ENCODE results near the gene PRDM1.
A peak's percentile ranks its signal among the peaks of the same experiment; 100 is the strongest.

The PRDM1 gene

GRCh38 chr6:106070636-106071035, 15.5 kb upstream of the PRDM1 start:
- Histone ChIP-seq H3K4me1 (ENCODE audit: control insufficient read depth, insufficient read depth, low read length) (no peaks in the 10 kb centered on the region), H3K9me3 (ENCODE audit: control insufficient read depth, insufficient read depth, low read length) (no peaks in the 10 kb centered on the region), H3K4me3 (ENCODE audit: low read depth, low read length) (no peak overlapping the region), H3K9ac (ENCODE audit: low read depth, low read length) (no peak overlapping the region), H3K36me3 (ENCODE audit: control insufficient read depth, insufficient read depth, low read length) (no peaks in the 10 kb centered on the region), H3K27me3 (ENCODE audit: control insufficient read depth, insufficient read depth, low read length) (no peaks in the 10 kb centered on the region), H3K27ac (ENCODE audit: low read depth, low read length) (no peak overlapping the region)

GRCh38 chr6:106072501-106073090, 13.5 kb upstream of the PRDM1 start:
- Histone ChIP-seq H3K27me3 (ENCODE audit: control insufficient read depth, insufficient read depth, low read length) (no peaks in the 10 kb centered on the region), H3K9me3 (ENCODE audit: control insufficient read depth, insufficient read depth, low read length) (no peaks in the 10 kb centered on the region), H3K9ac (ENCODE audit: low read depth, low read length) (no peak overlapping the region), H3K4me3 (ENCODE audit: low read depth, low read length) (no peak overlapping the region), H3K36me3 (ENCODE audit: control insufficient read depth, insufficient read depth, low read length) (no peaks in the 10 kb centered on the region), H3K4me1 (ENCODE audit: control insufficient read depth, insufficient read depth, low read length) (no peaks in the 10 kb centered on the region), H3K27ac (ENCODE audit: low read depth, low read length) (no peak overlapping the region)

GRCh38 chr6:106074146-106074545, 12.0 kb upstream of the PRDM1 start:
- Histone ChIP-seq H3K27ac (ENCODE audit: low read depth, low read length) (no peak overlapping the region), H3K36me3 (ENCODE audit: control insufficient read depth, insufficient read depth, low read length) (no peaks in the 10 kb centered on the region), H3K4me3 (ENCODE audit: low read depth, low read length) (no peak overlapping the region), H3K4me1 (ENCODE audit: control insufficient read depth, insufficient read depth, low read length) (no peaks in the 10 kb centered on the region), H3K27me3 (ENCODE audit: control insufficient read depth, insufficient read depth, low read length) (no peaks in the 10 kb centered on the region), H3K9ac (ENCODE audit: low read depth, low read length) (no peak overlapping the region), H3K9me3 (ENCODE audit: control insufficient read depth, insufficient read depth, low read length) (no peaks in the 10 kb centered on the region)

GRCh38 chr6:106076139-106076538, 10.0 kb upstream of the PRDM1 start:
- Histone ChIP-seq H3K4me1 (ENCODE audit: control insufficient read depth, insufficient read depth, low read length) (peaks cover 8% of the 10 kb centered on the region), H3K27ac (ENCODE audit: low read depth, low read length) (no peak overlapping the region), H3K9me3 (ENCODE audit: control insufficient read depth, insufficient read depth, low read length) (no peaks in the 10 kb centered on the region), H3K9ac (ENCODE audit: low read depth, low read length) (no peak overlapping the region), H3K27me3 (ENCODE audit: control insufficient read depth, insufficient read depth, low read length) (0 out of 2 replicates have a peak, but pooled peaks cover 6% of the 10 kb centered on the region), H3K4me3 (ENCODE audit: low read depth, low read length) (no peak overlapping the region), H3K36me3 (ENCODE audit: control insufficient read depth, insufficient read depth, low read length) (no peaks in the 10 kb centered on the region)

- Histone ChIP-seq H3K27ac (ENCODE audit: low read depth, low read length) (no peak overlapping the region), H3K36me3 (ENCODE audit: control insufficient read depth, insufficient read depth, low read length) (no peaks in the 10 kb centered on the region), H3K9me3 (ENCODE audit: control insufficient read depth, insufficient read depth, low read length) (no peaks in the 10 kb centered on the region)
Measured at GRCh38 chr6:106077170-106077569, 9.0 kb upstream of the PRDM1 start.

GRCh38 chr6:106077881-106078280, 8.3 kb upstream of the PRDM1 start:
- Histone ChIP-seq H3K9ac (ENCODE audit: low read depth, low read length) (no peak overlapping the region), H3K4me1 (ENCODE audit: control insufficient read depth, insufficient read depth, low read length) (peaks cover 8% of the 10 kb centered on the region), H3K27ac (ENCODE audit: low read depth, low read length) (no peak overlapping the region), H3K27me3 (ENCODE audit: control insufficient read depth, insufficient read depth, low read length) (0 out of 2 replicates have a peak, but pooled peaks cover 6% of the 10 kb centered on the region), H3K9me3 (ENCODE audit: control insufficient read depth, insufficient read depth, low read length) (no peaks in the 10 kb centered on the region), H3K4me3 (ENCODE audit: low read depth, low read length) (no peak overlapping the region), H3K36me3 (ENCODE audit: control insufficient read depth, insufficient read depth, low read length) (no peaks in the 10 kb centered on the region)

More at GRCh38 chr6:106077170-106077569, 9.0 kb upstream of the PRDM1 start:
- Histone ChIP-seq H3K4me1 (ENCODE audit: control insufficient read depth, insufficient read depth, low read length) (peaks cover 8% of the 10 kb centered on the region), H3K4me3 (ENCODE audit: low read depth, low read length) (no peak overlapping the region), H3K27me3 (ENCODE audit: control insufficient read depth, insufficient read depth, low read length) (0 out of 2 replicates have a peak, but pooled peaks cover 6% of the 10 kb centered on the region), H3K9ac (ENCODE audit: low read depth, low read length) (no peak overlapping the region)

- Histone ChIP-seq H3K4me1 (ENCODE audit: control insufficient read depth, insufficient read depth, low read length) (peaks cover 16% of the 10 kb centered on the region), H3K9me3 (ENCODE audit: control insufficient read depth, insufficient read depth, low read length) (no peaks in the 10 kb centered on the region), H3K27ac (ENCODE audit: low read depth, low read length) (peak overlapping the region; percentile 5), H3K9ac (ENCODE audit: low read depth, low read length) (no peak overlapping the region), H3K4me3 (ENCODE audit: low read depth, low read length) (no peak overlapping the region), H3K36me3 (ENCODE audit: control insufficient read depth, insufficient read depth, low read length) (no peaks in the 10 kb centered on the region), H3K27me3 (ENCODE audit: control insufficient read depth, insufficient read depth, low read length) (peaks cover 9% of the 10 kb centered on the region; the same call in 1 of the 2 replicates)
Measured at GRCh38 chr6:106079961-106080762, 6.0 kb upstream of the PRDM1 start.

- H3K36me3 ChIP-seq (ENCODE audit: control insufficient read depth, insufficient read depth, low read length): no peaks in the 10 kb centered on the region
- H3K9ac ChIP-seq (ENCODE audit: low read depth, low read length): no peak overlapping the region
- peaks cover 21% of the 10 kb centered on the region for H3K4me1 ChIP-seq (ENCODE audit: control insufficient read depth, insufficient read depth, low read length)
- peaks cover 15% of the 10 kb centered on the region for H3K27me3 ChIP-seq (ENCODE audit: control insufficient read depth, insufficient read depth, low read length)
- H3K9me3 ChIP-seq (ENCODE audit: control insufficient read depth, insufficient read depth, low read length): no peaks in the 10 kb centered on the region
- peak overlapping the region; percentile 5 for H3K27ac ChIP-seq (ENCODE audit: low read depth, low read length)
- no peak overlapping the region for H3K4me3 ChIP-seq (ENCODE audit: low read depth, low read length)
Measured at GRCh38 chr6:106080763-106081095, 5.4 kb upstream of the PRDM1 start.

GRCh38 chr6:106081715-106082114, 4.4 kb upstream of the PRDM1 start:
- no peak overlapping the region for H3K27ac ChIP-seq (ENCODE audit: low read depth, low read length)
- H3K4me3 ChIP-seq (ENCODE audit: low read depth, low read length): no peak overlapping the region
- no peak overlapping the region for H3K9ac ChIP-seq (ENCODE audit: low read depth, low read length)
- no peaks in the 10 kb centered on the region for H3K9me3 ChIP-seq (ENCODE audit: control insufficient read depth, insufficient read depth, low read length)
- peaks cover 24% of the 10 kb centered on the region for H3K4me1 ChIP-seq (ENCODE audit: control insufficient read depth, insufficient read depth, low read length)
- H3K36me3 ChIP-seq (ENCODE audit: control insufficient read depth, insufficient read depth, low read length): no peaks in the 10 kb centered on the region
- peaks cover 25% of the 10 kb centered on the region for H3K27me3 ChIP-seq (ENCODE audit: control insufficient read depth, insufficient read depth, low read length)

- peaks cover 36% of the 10 kb centered on the region for H3K27me3 ChIP-seq (ENCODE audit: control insufficient read depth, insufficient read depth, low read length)
- no peak overlapping the region for H3K27ac ChIP-seq (ENCODE audit: low read depth, low read length)
- no peak overlapping the region for H3K9ac ChIP-seq (ENCODE audit: low read depth, low read length)
- H3K36me3 ChIP-seq (ENCODE audit: control insufficient read depth, insufficient read depth, low read length): no peaks in the 10 kb centered on the region
- peaks cover 36% of the 10 kb centered on the region for H3K4me1 ChIP-seq (ENCODE audit: control insufficient read depth, insufficient read depth, low read length)
- no peak overlapping the region for H3K4me3 ChIP-seq (ENCODE audit: low read depth, low read length)
- H3K9me3 ChIP-seq (ENCODE audit: control insufficient read depth, insufficient read depth, low read length): no peaks in the 10 kb centered on the region
Measured at GRCh38 chr6:106082735-106083398, 3.3 kb upstream of the PRDM1 start.

GRCh38 chr6:106083618-106084017, 2.5 kb upstream of the PRDM1 start:
- Histone ChIP-seq H3K27me3 (ENCODE audit: control insufficient read depth, insufficient read depth, low read length) (peaks cover 40% of the 10 kb centered on the region), H3K36me3 (ENCODE audit: control insufficient read depth, insufficient read depth, low read length) (no peaks in the 10 kb centered on the region), H3K4me3 (ENCODE audit: low read depth, low read length) (no peak overlapping the region), H3K9ac (ENCODE audit: low read depth, low read length) (no peak overlapping the region), H3K9me3 (ENCODE audit: control insufficient read depth, insufficient read depth, low read length) (no peaks in the 10 kb centered on the region), H3K27ac (ENCODE audit: low read depth, low read length) (no peak overlapping the region), H3K4me1 (ENCODE audit: control insufficient read depth, insufficient read depth, low read length) (peaks cover 41% of the 10 kb centered on the region)
